ENCODE results near the gene PTGIS. TPM values are rescaled to one million over a fixed set of nuclear protein-coding genes. Genes with fewer than 3 reads are reported as not detected.

PTGIS gene
- polyA plus RNA-seq, 1 donor (not counting 4 experiments of a cell fraction or from before 2014, with no cell fraction given), result not detected

GRCh38 chr20:49515586-49515985 is 52.4 kb downstream of the PTGIS start:
- H3K9me1 ChIP-seq (ENCODE audit: control insufficient read depth, extremely low read depth, insufficient read depth, low read length), result no peaks in the 10 kb centered on the region
- no peak overlapping the region for H3K4me3 ChIP-seq (ENCODE audit: control insufficient read depth in 2 of 3, extremely low read depth in 1 of 3, insufficient read depth in 2 of 3, low read depth in 1 of 3, low read length in 3 of 3)
- H3K27me3 ChIP-seq (ENCODE audit: control insufficient read depth, extremely low read depth, insufficient read depth, low read length), result peaks cover 11% of the 10 kb centered on the region
- DNase-seq (ENCODE audit: low read depth, low spot score) (no peak), FAIRE-seq (no peak)
- dilution Hi-C loops (cut with MboI; ENCODE audit: extremely low pct_ligation_motif_present, low sequenced_read_pairs), result no loop called here
- no peak overlapping the region for H2AFZ ChIP-seq (ENCODE audit: control insufficient read depth, low read length)
- H3K4me1 ChIP-seq (ENCODE audit: control insufficient read depth, extremely low read depth, insufficient read depth, low read length), result no peaks in the 10 kb centered on the region
- H3K36me3 ChIP-seq (ENCODE audit: control insufficient read depth in 2 of 2, extremely low read depth in 1 of 2, insufficient read depth in 2 of 2, low read length in 2 of 2), result no peaks in the 10 kb centered on the region
- H3K9ac ChIP-seq (ENCODE audit: control insufficient read depth, extremely low read depth, insufficient read depth, low read length), result no peak overlapping the region
- H3K4me2 ChIP-seq (ENCODE audit: control insufficient read depth, extremely low read depth, insufficient read depth, low read depth, low read length), result no peak overlapping the region
- no peaks in the 10 kb centered on the region for H3K79me2 ChIP-seq (ENCODE audit: control insufficient read depth, insufficient read depth, low read length)
- TF ChIP-seq, protein P1, sequence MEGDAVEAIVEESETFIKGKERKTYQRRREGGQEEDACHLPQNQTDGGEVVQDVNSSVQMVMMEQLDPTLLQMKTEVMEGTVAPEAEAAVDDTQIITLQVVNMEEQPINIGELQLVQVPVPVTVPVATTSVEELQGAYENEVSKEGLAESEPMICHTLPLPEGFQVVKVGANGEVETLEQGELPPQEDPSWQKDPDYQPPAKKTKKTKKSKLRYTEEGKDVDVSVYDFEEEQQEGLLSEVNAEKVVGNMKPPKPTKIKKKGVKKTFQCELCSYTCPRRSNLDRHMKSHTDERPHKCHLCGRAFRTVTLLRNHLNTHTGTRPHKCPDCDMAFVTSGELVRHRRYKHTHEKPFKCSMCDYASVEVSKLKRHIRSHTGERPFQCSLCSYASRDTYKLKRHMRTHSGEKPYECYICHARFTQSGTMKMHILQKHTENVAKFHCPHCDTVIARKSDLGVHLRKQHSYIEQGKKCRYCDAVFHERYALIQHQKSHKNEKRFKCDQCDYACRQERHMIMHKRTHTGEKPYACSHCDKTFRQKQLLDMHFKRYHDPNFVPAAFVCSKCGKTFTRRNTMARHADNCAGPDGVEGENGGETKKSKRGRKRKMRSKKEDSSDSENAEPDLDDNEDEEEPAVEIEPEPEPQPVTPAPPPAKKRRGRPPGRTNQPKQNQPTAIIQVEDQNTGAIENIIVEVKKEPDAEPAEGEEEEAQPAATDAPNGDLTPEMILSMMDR (optimal IDR thresholded peaks at IDR 0.05 in 1 of 3, IDR thresholded peaks at IDR 0.05 in 1 of 3, conservative IDR thresholded peaks at IDR 0.05 in 1 of 3; ENCODE audit: extremely low read depth in 1 of 3, insufficient read depth in 2 of 3, low read length in 3 of 3), result no peak
- TF ChIP-seq EZH2 (IDR thresholded peaks at IDR 0.05; ENCODE audit: low read length), result no peak
- H4K20me1 ChIP-seq (ENCODE audit: control insufficient read depth, extremely low read depth, insufficient read depth, low read length), result no peaks in the 10 kb centered on the region
- no peaks in the 10 kb centered on the region for H3K9me3 ChIP-seq (ENCODE audit: control insufficient read depth, low read depth, low read length)
- no peak overlapping the region for H3K27ac ChIP-seq (ENCODE audit: control insufficient read depth, insufficient read depth, low read length)

- Histone ChIP-seq H3K9me3 (ENCODE audit: control insufficient read depth, low read depth, low read length) (no peaks in the 10 kb centered on the region), H4K20me1 (ENCODE audit: control insufficient read depth, extremely low read depth, insufficient read depth, low read length) (no peaks in the 10 kb centered on the region), H3K27ac (ENCODE audit: control insufficient read depth, insufficient read depth, low read length) (no peak overlapping the region), H3K36me3 (ENCODE audit: control insufficient read depth in 2 of 2, extremely low read depth in 1 of 2, insufficient read depth in 2 of 2, low read length in 2 of 2) (no peaks in the 10 kb centered on the region), H2AFZ (ENCODE audit: control insufficient read depth, low read length) (no peak overlapping the region), H3K9ac (ENCODE audit: control insufficient read depth, extremely low read depth, insufficient read depth, low read length) (no peak overlapping the region), H3K4me3 (ENCODE audit: control insufficient read depth in 2 of 3, extremely low read depth in 1 of 3, insufficient read depth in 2 of 3, low read depth in 1 of 3, low read length in 3 of 3) (no peak overlapping the region), H3K9me1 (ENCODE audit: control insufficient read depth, extremely low read depth, insufficient read depth, low read length) (no peaks in the 10 kb centered on the region), H3K27me3 (ENCODE audit: control insufficient read depth, extremely low read depth, insufficient read depth, low read length) (peaks cover 13% of the 10 kb centered on the region), H3K79me2 (ENCODE audit: control insufficient read depth, insufficient read depth, low read length) (no peaks in the 10 kb centered on the region), H3K4me1 (ENCODE audit: control insufficient read depth, extremely low read depth, insufficient read depth, low read length) (peaks cover under 1% of the 10 kb centered on the region), H3K4me2 (ENCODE audit: control insufficient read depth, extremely low read depth, insufficient read depth, low read depth, low read length) (no peak overlapping the region)
- DNase-seq (ENCODE audit: low read depth, low spot score) (no peak), FAIRE-seq (no peak)
- TF ChIP-seq, protein P1 (optimal IDR thresholded peaks at IDR 0.05 in 1 of 3, IDR thresholded peaks at IDR 0.05 in 1 of 3, conservative IDR thresholded peaks at IDR 0.05 in 1 of 3; ENCODE audit: extremely low read depth in 1 of 3, insufficient read depth in 2 of 3, low read length in 3 of 3), result no peak
- TF ChIP-seq EZH2 (IDR thresholded peaks at IDR 0.05; ENCODE audit: low read length), result no peak
- dilution Hi-C loops (cut with MboI; ENCODE audit: extremely low pct_ligation_motif_present, low sequenced_read_pairs), result no loop called here
Observed at GRCh38 chr20:49513517-49513916, 54.4 kb downstream of the PTGIS start.

Data from keratinocyte (primary cell).